ENCODE measurements around the gene RTTN.
"Not testable (repeated sequence)": the region's sequence is repeated elsewhere in the genome, so short reads cannot be mapped to it uniquely, and the experiment has no call there.

RTTN gene

DNA sequence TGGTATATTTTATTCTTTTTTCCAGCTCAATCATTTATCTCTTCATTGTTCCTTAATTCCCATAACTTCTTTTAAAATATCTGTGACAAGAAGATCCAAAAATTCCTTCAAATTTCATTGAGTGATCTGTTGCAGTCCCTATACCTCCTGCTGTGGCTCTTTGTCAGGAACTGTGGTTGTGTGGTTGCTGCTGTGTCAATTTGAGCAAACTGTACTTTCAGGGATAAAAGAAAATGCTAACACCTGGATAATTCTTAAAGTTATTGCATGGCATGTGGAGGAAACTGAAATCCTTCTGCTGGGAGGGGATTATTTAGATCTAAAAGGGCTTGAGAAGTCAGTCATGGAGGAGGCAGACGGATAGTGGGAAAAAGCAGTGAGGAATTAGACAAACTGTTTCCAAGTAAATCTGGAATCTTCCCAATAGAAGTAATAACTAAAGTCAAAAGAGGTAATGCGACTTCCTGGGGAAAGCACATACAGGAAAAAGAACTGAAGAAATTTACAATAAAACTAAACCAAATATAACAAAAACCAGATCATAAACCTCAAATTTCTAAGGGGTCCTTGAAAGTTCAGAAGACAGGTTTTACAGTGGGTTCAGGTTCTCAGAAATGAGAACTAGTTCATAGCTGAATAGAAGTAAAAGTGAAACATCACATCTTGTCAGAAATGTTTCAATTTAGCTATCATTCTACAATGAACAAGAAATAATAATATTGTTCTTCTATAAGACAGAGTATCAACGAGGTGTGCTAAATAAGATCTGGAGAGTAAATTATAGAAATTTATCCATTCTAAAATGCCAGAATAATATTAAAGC is 224.3 kb downstream of the RTTN start:
- DNase-seq (ENCODE audit: low spot score): no peak

DNA sequence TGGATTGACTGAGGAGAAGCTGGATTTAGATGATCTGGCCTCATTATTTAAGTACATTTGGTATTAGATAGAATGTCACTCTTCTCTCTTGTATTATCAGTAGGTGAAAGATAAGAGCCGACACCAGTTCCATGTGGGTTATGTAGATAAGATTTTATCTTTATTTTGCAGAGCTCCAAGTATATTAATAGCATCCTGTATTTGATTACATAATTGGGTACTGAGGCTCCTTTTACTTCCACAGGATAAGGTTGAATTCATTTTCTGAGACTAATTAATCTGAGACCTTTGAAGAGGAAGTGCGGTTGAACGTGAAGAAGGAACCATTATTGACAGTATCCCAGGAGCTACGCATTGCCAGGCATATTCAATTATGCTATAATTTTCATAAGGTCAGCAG is 225.0 kb downstream of the RTTN start:
- no peak for DNase-seq (ENCODE audit: low spot score)

DNA sequence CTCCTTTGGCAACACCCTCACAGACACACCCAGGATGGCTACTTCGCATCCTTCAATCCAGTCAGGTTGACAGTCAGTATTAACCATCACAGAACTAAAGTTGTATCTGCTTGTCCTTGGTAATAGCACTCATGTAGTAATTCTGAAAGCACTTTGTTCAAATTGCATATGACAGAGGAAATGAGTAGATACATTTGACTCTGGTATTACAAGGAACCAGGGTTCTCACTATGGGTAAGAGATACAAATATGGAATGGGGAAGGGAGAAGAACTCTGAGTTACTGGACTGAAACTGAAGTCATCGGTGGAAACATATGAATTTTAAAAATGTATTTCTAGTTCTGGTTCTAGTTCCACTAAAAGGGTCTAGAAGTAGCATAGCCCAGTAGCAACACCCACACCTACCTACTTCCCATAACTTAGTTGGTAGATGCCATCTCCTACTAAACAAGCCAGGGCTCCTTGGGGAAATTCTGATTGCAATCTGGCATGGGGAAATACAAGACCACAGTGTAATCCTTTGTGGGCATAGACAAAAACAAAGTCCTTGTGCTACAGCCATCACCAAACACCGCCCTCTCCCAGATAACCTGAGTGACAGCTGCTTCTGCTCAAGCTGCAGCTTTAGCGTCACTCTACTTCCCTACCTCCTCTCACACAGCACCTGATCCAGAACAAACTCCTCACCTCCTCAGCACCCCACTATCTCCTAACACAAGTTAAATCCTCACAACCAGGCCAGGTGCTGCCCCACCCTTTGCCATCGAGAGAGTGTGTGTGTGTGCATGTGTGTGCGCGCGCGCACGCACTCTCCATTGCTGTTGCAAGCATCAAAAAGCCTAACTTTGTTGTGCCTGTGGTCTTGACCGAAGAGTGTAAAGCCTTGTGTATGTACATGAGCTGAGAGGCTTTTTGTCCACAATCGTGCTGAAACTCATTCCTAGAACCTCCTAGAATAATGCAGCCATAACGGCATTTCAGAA is 226.5 kb downstream of the RTTN start:
- no peak for DNase-seq (ENCODE audit: low spot score)

DNA sequence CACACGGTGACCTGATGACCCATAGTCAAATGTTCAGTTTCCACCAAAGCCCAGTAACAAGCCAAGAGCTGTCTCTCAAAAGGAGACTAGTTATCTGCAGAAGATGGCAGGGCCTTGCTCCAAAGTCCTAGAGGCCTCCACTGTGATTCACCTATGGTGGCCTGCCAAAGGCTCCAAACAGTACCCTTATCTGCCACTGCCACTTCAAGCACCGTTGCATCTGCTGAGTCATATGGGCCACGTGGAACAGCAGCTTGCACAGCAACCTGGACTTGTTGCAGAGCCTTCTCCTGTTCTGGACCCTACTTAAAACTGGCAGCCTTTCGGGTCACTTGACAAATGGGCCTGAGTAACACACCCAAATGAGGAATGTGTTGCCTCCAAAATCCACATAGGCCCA is 230.2 kb downstream of the RTTN start:
- not testable (repeated sequence) for DNase-seq (ENCODE audit: low spot score)

DNA sequence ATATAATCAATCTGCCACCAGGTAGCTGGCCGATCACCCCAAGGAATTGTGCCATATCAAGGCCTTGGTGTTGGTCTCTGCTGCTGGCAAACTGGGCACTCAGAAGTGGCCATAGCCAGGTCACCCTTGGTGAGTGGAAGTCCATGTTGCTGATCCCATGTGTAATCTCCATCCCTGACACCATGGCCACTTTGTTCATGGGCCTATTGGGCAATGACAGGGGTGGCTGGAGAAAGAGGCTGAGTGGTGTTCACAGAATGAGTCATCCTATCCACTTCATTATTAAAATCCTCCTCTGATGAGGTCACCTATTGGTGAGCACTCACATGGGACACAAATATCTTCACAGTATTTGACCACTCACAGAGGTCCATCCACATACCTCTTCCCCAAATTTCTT is 231.1 kb downstream of the RTTN start:
- no peak for DNase-seq (ENCODE audit: low spot score)

DNA sequence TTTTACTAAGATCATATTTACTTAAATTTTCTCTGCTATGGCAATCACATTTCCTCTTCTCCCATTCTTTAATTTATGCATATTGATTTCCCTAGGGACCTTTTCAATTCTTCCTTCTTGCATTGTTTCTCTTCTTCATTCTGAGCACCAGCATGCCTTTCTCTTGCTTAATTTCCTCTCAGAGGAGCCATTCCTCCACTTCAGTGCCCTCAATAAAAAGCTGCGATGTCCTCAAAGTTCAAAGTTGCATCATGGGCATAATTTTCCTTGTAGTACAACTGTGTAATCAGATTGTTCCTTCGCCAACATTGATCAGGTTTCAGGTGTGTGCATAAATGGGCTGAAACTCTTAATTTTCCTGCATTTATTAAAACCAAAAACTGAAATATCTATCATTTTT is 236.0 kb downstream of the RTTN start:
- no peak for DNase-seq (ENCODE audit: low spot score)

DNA sequence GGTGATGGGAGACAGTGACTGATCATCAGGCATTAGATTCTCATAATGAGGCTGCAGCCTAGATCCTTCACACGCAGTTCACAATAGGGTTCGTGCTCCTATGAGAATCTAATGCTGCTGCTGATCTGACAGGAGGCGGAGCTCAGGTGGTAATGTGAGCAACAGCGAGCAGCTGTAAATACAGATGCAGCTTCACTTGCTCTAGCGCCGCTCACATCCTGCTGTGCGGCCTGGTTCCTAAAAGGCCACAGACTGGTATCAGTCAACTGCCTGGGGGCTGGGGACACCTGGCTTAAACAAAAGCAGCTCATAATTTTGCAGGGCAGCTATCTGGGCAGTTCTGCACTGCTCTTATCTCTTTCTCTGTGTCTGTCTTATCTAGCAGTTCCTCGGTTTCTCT is 237.4 kb downstream of the RTTN start:
- no peak for DNase-seq (ENCODE audit: low spot score)

DNA sequence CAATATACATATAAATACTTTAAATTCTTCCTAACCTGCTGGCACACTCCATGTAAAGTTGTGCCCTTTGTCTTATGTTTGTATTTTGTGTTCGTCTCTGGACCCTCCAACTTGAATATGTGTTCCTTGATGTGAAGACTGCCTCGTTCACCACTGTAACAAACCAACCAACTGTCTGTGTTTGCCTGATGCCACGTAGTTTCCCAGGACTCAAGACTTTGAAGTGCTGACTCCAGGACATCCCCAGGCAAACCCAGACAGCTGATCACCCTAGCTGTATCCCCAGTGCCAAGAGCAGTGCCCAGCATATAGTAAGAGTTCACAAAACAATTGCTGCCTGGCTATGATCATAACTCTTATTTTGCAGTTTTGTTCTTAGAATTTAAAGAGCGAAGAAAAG is 242.3 kb downstream of the RTTN start:
- no peak for DNase-seq (ENCODE audit: low spot score)

DNA sequence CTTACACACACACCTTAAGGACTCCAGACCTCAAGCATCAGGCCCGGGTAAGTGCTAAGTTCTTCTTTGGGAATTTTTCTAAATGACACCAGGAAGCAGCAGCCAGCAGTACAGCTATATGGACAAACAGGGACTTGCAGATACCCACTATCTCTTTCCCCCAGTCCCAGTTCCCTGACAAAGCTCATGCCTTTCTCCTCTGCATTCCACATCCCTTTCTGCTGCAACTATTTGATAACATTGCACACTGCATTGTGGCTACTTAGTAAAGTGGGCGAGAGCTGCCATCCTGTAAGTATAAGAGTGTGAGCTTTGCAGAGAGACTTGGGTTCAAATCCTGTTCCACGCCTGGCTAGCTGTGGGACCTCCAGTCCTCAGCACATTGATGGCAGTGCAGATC is 243.8 kb downstream of the RTTN start:
- DNase-seq (ENCODE audit: low spot score): no peak

DNA sequence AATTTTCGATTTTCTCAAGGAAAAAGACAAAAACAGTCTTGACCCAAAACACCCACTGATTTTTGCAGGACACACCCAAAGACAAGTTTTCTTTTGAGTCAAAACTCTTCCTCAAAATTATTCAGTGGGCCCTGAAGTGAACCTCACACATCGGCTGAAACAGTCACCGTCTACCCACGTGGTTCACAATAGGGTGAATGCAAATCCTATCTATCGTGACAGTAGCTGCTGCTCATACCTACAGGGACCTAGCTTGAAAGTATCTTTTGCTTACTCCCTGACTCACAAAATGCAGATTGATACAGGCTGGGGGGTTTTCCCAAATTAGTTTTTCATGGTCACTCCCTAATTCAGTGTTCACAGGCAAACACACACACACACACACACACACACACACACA is 247.1 kb downstream of the RTTN start:
- no peak for DNase-seq (ENCODE audit: low spot score)

DNA sequence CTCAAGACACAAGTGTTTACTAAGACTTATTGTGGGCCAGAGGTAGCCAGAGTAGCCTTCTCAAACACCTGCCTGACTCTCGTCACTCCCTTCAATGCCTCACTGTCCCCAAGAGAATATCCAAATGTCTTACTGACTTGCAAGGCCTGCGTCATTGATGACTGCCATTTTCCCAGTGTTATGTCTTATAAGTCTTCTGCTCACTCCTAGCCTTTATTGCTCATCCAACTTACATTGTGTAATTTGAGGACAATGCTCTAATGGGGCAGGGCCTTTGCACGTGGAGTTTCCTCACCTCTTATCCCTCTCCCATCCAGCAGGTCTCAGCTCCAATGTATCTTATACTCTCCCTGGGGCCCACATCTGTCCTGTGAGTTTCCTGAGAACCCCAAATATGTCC is 247.7 kb downstream of the RTTN start:
- no peak for DNase-seq (ENCODE audit: low spot score)

DNA sequence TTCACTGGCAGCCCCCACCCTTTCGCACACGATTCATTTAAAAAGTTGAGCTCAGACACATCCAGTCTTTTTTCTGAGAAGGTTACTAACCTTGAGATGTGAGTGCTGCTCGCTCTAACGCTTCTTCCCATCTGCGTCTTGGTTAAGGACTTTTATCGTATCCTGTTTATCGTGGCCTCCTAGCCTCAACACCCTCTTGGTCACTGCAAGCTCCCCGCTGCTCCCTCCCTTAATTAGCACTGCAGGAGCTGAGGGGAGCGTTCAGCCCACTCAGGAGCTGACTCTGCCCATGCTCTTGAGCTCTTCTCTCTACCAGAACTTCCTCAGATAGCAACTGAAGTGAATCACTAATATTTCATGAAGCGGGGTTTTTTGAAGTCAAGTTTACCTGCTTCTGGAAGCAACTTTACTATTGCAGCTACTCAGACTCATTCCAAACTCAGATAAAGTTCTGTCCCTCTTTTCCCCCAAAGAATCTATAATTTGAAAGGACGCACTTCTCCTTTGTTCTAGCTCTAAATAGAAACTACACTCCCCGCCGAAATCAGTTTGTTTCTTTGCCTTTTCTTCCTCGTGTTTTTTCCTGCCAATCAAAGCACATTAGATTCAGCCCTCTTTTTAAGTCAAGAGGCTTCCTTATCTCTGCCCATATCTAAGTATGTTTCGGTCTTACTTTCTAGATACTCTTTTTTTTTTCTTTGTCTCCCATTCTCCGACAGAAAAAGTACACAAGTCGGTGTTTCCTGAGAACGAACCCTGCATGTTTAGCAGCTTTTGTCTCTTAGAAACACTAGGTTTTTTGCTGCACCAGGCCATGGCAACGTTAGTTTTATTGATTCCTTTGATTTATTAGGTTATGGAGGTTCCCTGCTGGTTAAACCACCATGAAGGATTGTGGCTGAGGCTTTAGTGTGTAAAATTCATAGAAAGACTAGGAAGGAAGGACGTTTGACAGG is 248.5 kb downstream of the RTTN start:
- DNase-seq (ENCODE audit: low spot score): no peak

DNA sequence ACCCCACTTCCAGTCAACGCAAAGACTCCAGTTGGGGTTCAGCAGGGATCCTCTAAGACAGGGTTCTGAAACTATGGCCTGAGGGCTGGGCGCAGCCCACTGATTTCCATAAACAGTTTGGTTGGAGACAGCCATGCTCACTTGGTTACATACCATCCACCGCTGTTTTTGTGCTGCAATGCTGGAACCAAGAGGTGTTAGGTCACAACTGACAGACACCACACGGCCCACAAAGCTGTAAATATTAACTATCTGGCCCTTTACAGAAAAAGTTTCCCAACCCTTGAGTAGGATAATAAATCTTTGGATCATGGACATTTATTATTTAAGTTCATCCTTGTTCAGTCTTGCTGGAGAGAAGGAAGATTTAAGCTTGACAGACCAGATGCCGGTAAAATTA is 249.4 kb downstream of the RTTN start:
- DNase-seq (ENCODE audit: low spot score): no peak

DNA sequence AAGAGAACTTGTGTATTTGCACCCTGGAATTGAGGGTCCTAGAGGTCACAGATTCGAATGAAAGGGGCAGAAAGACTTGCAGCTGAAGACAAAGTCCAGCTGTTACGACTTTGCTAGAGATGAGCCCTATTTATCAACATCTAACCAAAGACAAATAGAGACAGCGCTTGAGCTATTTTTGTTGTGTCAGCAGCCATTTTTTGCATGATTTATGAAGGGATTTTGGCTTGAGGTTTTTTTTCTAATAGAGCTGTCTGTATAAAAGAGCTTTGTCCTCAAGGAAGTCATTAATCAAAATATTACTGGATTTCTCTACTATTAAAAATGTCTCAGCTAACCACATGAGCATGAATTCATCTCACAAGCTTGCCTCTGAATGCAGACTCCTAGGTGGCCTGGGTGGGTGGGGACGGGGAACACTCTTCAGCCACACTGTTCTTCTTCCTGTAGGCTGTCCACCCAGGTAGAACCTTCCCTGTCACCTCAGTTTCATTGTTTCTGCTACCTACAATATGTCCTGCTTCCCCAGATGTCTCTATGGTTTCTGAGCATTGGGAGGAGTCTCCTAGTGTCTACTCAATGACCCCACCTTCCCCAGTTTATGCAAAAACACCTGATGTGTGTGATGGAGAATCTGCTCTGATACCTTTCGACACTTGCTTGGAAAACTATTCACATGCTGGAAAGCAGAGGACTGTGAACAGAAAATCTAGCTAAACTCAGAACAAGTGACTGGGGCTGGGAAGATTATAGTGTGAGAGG is 250.6 kb downstream of the RTTN start:
- no peak for DNase-seq (ENCODE audit: low spot score)

DNA sequence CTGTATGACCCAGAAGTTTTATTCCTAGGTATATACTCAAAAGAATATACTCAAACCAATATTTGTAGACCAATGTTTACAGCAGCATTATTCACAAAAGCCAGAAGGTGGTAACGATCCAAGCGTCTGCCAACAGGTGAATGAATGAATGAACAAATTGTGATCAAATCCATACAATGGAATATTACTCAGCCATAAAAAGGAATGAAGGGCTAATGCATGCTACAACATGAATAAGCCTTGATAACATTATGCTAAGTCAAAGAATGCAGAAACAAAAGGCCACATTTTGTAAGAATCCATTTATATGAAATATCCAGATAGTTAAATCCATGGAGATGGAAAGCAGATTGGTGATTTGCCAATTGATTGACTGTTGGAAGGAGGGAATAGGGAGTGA is 252.3 kb downstream of the RTTN start:
- no peak for DNase-seq (ENCODE audit: low spot score)

Measured in iPS-NIHi11 (cell line).